Measurements from ENCODE around the gene GRM8.

Gene GRM8

GRCh38 chr7:127231415-127231814, 21.3 kb downstream of the GRM8 start:
- H3K4me3 ChIP-seq (ENCODE audit: low read depth, low read length): no peak overlapping the region

DNA sequence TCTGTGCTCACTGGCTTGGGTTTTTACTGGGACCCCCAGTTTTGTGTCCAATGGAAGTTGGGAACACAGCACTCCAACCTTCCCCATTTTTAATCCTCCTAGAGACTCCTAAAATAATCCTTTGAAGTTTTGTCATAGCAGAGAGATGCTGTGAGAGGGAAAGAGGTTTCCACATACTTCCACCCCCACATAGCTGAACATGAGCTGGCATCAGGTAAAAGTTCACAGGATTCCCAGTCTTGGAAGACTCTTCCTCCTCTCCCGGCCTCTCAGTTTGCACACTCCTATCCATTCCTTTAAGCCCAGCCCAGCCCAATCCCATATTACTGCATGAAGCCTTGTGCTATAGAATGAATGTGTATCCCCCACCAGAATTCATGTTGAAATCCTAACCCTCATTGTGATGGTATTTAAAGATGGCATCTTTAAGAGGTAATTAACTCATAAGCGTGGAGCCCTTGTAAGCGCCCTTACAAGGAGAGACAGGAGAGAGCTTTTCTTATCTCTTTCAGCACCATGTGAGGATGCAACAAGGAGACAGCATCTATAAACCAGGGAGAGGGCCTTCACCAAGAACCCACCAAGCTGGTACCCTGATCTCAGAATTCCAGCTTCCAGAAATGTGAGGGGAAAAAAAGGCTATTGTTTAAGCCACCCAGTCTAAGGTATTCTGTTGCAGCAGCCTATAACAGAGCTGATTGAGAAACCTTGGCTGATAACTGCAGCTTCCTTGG, 22.4 kb downstream of the GRM8 start:
- no peak overlapping the region for H3K4me3 ChIP-seq (ENCODE audit: low read depth, low read length)

DNA sequence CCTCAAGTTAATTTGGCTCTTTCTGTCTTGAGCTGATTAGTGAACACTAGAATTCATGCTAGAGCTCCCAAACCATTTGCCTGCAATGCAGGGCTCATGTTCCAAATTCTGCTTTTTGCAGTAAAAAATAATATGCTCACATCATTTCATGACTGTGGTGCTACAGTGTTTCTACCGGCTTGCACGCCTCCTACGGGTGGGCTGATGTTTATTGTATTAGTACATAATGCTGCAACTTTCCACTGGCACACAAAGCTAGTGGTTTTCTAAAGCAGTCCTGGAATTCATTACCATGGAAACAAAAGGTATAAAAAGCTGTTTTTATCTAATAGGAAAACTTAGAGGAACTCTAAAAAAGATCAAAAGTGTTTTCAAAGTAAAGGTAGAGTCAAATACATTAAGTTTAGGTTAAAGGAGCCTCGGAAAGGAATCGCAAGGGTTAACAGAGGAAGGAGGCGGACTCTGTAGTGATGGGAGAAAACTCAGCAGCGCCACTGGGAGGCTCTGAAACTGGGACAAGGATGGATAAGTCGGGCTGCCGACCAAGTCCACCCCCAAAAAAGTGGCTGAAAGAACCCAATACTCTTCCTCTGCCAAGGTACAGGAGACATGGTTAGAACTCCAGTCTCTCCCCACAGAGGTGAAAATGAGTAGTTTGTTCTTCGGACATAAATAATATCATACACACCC, 25.9 kb downstream of the GRM8 start:
- H3K4me3 ChIP-seq (ENCODE audit: low read depth, low read length): no peak overlapping the region

DNA sequence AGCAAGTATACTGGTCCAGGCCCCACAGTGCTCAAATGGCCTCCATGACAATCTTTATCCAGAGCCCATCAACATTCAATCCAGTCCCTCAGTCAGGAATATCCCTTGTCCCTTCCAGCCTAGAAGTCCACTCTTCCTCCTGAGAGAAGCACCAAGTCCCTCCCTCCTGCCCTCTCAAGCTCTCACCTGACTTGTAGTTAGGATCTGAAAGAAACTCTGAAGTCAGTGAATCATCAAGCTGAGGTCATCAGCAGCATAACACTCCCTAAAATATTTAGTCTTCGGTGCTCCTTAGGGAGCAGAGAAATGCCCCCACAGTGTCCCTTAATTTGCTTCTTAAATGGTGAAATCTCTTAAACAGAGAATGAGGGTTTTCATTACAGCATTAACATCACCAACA, 31.0 kb downstream of the GRM8 start:
- H3K4me3 ChIP-seq (ENCODE audit: low read depth, low read length): no peak overlapping the region

- no peak overlapping the region for H3K4me3 ChIP-seq (ENCODE audit: low read depth, low read length)
Measured at GRCh38 chr7:127214956-127215718, 37.6 kb downstream of the GRM8 start.

- no peak overlapping the region for H3K4me3 ChIP-seq (ENCODE audit: low read depth, low read length)
Measured at GRCh38 chr7:127209886-127210285, 42.9 kb downstream of the GRM8 start.

GRCh38 chr7:127208860-127209259, 43.9 kb downstream of the GRM8 start:
- H3K4me3 ChIP-seq (ENCODE audit: low read depth, low read length): no peak overlapping the region

DNA sequence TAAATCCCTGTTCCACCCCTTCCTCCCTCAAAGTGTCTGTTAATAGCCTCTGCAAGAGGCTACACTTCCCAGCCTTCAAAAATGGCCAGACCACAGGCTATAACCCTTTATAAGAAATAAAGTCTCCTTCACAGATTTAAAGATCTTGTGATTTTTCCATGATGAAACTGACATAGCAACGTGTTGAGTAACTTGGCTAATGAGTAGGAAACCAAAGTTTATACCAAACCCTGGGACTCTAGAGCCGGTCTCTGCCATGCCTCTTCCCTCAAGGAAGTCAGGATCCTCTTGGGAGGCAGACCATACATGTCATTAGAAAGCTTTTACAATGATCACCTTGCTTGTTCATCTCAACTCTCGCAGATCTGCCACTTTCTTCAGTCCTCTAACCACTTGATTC, 44.4 kb downstream of the GRM8 start:
- H3K4me3 ChIP-seq (ENCODE audit: low read depth, low read length): no peak overlapping the region

DNA sequence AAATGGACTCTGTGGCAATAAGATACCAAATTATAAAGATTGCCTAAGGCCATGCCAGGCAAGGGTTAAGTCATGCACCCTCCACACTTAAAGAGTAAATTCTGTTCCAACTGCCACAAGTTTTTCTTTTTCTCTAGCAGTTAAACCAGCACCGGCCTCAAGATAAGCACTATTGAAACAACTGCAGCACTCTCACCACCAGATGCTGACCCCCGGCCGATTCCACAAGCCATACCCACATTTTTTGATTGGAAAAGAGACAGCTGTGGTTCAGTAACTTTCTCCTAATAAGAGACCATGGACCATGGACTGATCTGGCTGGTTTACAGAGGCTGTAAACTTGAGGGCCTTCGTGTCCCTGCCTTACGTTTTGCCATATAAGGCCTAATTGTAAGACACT, 44.9 kb downstream of the GRM8 start:
- H3K4me3 ChIP-seq (ENCODE audit: low read depth, low read length): no peak overlapping the region

- H3K4me3 ChIP-seq (ENCODE audit: low read depth, low read length): no peak overlapping the region
Measured at GRCh38 chr7:127207230-127207629, 45.5 kb downstream of the GRM8 start.

- H3K4me3 ChIP-seq (ENCODE audit: low read depth, low read length): no peak overlapping the region
Measured at GRCh38 chr7:127194571-127194970, 58.2 kb downstream of the GRM8 start.

GRCh38 chr7:127189886-127190285, 62.9 kb downstream of the GRM8 start:
- H3K4me3 ChIP-seq (ENCODE audit: low read depth, low read length): no peak overlapping the region

DNA sequence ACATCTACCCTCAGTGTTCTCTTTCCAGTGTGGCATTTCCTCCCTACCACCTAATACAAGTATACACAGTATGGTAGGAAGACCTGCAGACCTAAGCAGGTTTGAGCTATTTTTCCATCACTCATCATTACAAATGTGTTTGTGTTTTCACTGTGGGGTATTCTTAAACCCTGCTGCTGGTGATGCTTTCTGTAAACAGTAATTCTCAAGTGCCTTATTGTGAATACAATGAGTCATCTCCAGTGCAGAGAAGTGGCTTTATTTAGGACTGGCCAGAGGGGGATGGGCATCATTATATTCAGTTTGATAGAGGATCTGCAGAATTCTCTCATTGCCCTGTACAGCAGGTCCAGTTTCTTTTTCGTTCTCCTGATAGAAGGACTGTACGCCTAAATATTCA, 63.7 kb downstream of the GRM8 start:
- no peak overlapping the region for H3K4me3 ChIP-seq (ENCODE audit: low read depth, low read length)

GRCh38 chr7:127187740-127188139, 65.0 kb downstream of the GRM8 start:
- no peak overlapping the region for H3K4me3 ChIP-seq (ENCODE audit: low read depth, low read length)

DNA sequence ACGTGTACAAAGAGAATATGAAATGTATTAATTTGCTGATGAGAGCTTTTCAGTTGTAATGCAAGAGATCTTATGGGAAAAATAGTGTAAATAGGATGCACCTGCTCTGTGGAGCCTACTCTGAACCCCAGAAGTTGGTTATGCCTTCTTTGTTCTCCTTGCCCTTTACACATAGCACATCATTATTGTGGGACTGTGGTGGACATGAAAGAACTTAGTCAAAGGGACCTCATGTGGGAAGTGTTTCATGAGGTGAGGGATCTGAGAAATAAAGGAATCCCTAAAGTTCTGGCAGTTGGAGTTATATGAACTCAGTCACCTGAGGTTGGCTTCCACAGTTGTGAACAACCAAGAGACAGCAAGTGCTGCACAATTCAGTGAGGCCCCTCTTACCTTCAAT, 66.1 kb downstream of the GRM8 start:
- no peak overlapping the region for H3K4me3 ChIP-seq (ENCODE audit: low read depth, low read length)

DNA sequence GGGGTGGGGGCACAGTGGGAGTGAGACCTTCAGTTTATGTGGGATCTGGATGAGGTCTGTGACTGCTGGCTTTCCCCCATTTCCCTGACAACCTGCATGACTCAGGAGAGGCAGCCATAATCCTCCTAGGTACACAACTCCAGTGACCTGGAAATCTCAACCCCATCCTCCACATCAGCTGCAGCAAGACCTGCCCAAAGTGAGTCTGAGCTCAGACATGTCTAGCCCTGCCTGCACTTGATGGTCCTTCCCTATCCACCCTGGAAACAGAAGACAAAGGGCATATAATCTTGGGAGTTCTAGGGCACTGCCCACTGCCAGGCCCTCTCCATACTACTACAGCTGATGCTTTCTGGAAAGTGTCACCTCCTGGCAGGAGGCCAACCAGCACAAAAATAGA, 75.6 kb downstream of the GRM8 start:
- no peak overlapping the region for H3K4me3 ChIP-seq (ENCODE audit: low read depth, low read length)

GRCh38 chr7:127162366-127162765, 90.4 kb downstream of the GRM8 start:
- H3K4me3 ChIP-seq (ENCODE audit: low read depth, low read length): no peak overlapping the region

DNA sequence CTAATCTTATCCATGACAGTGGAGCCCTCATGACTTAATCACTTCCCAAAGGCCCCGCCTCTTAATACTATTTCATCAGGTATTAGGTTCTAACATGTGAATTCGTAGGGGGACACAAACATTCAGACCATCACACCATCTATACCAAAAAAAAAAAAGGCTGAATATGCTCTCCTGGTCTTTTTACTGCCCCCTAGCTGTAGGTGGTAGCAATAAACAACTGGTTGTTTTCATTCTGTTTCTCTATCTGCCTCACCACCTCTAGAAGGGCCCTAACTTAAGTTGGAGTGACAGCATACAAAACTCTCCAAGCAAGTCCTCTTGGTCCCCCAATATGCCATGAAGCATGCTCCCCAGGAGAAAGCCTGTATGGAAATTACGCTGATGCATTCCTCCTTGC, 94.1 kb downstream of the GRM8 start:
- H3K4me3 ChIP-seq (ENCODE audit: low read depth, low read length): no peak overlapping the region

GRCh38 chr7:127154958-127155357, 97.8 kb downstream of the GRM8 start:
- H3K4me3 ChIP-seq (ENCODE audit: low read depth, low read length): no peak overlapping the region

GRCh38 chr7:127154101-127154500, 98.6 kb downstream of the GRM8 start:
- no peak overlapping the region for H3K4me3 ChIP-seq (ENCODE audit: low read depth, low read length)

GRCh38 chr7:127153315-127153714, 99.4 kb downstream of the GRM8 start:
- no peak overlapping the region for H3K4me3 ChIP-seq (ENCODE audit: low read depth, low read length)

GRCh38 chr7:127152423-127152822, 100.3 kb downstream of the GRM8 start:
- no peak overlapping the region for H3K4me3 ChIP-seq (ENCODE audit: low read depth, low read length)
